Peyer's patch (tissue), 4 donors: ENCODE measurements around the gene ADRA2C.

ENCODE experiments used
- CTCF ChIP-seq, 6 experiments: fragments of 450-650 bp in 4 of 6; fragments of 200-600 bp in 2 of 6; sonication (generic) in 1 of 6; IDR thresholded peaks; one replicate each; pipeline ENCODE4 v1.5.1; 2017 to 2019; ENCODE audit warnings: antibody characterized with exemption in 6 of 6, mild to moderate bottlenecking in 3 of 6, moderate library complexity in 1 of 6
- POLR2A ChIP-seq, 2 donors: fragments of 450-650 bp; IDR thresholded peaks; one replicate each; pipeline ENCODE4 v1.5.1; 2017; ENCODE audit warnings: antibody characterized with exemption in 2 of 2, mild to moderate bottlenecking in 2 of 2, moderate library complexity in 2 of 2

DNA sequence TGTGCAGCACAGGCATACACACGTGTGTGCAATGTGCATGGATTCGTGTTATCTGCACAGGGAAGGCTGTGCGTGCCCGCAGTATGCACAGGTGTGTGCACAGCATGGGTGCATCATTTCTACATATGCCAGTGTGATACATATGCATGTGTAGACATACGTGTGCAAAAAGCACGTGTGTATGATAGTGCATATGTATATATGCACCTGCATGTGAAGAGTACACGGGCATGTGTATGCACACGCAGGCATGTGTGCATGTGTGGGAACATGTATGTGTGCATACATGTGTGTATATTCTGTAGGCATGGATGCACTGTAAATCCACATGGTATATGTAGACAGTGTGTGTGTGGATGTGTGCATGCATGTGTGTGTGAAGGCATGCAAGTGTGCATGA, 3.9 kb upstream of the ADRA2C start:
- no peak for TF ChIP-seq CTCF (IDR thresholded peaks at IDR 0.05)
- TF ChIP-seq POLR2A (IDR thresholded peaks at IDR 0.05): no peak
